ENCODE measurements around the gene PWP2.
"Not testable (repeated sequence)": the region's sequence is repeated elsewhere in the genome, so short reads cannot be mapped to it uniquely, and the experiment has no call there.

- TF ChIP-seq ZNF19 (tag by site-specific recombination; IDR thresholded peaks at IDR 0.05; ENCODE audit: low read depth); KLF9 (tag by site-specific recombination; IDR thresholded peaks at IDR 0.05; ENCODE audit: low read depth); TSHZ1 (tag by site-specific recombination; IDR thresholded peaks at IDR 0.05; ENCODE audit: borderline replicate concordance); YY1 (tag by site-specific recombination; IDR thresholded peaks at IDR 0.05); ZNF530 (tag by site-specific recombination; IDR thresholded peaks at IDR 0.05; ENCODE audit: low read depth): not testable (repeated sequence)
Measured at GRCh38 chr21:44153214-44153888, 46.2 kb downstream of the PWP2 start.

Measured in HEK293 (cell line).